ENCODE results near the gene GAL3ST2.

The GAL3ST2 gene

DNA sequence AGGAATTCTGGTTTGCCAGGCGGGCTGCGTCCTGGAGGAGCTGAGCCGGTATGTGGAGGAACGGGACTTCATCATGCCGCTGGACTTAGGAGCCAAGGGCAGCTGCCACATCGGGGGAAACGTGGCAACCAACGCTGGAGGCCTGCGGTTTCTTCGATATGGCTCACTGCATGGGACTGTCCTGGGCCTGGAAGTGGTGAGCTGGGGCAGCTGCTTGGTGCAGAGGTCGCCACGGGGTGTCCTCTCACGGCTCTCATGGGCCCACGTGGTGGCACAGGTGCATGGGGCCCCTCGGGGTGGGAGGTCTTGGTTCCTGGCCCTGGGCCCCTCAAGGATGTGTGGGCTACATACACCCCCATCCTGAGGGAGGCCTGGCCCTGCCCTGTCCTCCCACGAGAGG lies 33.0 kb upstream of the GAL3ST2 start:
- Histone ChIP-seq H3K36me3 (ENCODE audit: control insufficient read depth, insufficient read depth, low read length) (peaks cover 10% of the 10 kb centered on the region), H3K27me3 (replicated peaks; ENCODE audit: control insufficient read depth, insufficient read depth, low read length) (no peaks in the 10 kb centered on the region), H3K4me3 (replicated peaks; ENCODE audit: low read depth, low read length) (no peak overlapping the region)
- DNase-seq (ENCODE audit: extremely low read depth, insufficient read length): no peak
- TF ChIP-seq, protein P1, sequence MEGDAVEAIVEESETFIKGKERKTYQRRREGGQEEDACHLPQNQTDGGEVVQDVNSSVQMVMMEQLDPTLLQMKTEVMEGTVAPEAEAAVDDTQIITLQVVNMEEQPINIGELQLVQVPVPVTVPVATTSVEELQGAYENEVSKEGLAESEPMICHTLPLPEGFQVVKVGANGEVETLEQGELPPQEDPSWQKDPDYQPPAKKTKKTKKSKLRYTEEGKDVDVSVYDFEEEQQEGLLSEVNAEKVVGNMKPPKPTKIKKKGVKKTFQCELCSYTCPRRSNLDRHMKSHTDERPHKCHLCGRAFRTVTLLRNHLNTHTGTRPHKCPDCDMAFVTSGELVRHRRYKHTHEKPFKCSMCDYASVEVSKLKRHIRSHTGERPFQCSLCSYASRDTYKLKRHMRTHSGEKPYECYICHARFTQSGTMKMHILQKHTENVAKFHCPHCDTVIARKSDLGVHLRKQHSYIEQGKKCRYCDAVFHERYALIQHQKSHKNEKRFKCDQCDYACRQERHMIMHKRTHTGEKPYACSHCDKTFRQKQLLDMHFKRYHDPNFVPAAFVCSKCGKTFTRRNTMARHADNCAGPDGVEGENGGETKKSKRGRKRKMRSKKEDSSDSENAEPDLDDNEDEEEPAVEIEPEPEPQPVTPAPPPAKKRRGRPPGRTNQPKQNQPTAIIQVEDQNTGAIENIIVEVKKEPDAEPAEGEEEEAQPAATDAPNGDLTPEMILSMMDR (IDR thresholded peaks at IDR 0.05; ENCODE audit: insufficient read depth, low read length, poor library complexity, severe bottlenecking): no peak

DNA sequence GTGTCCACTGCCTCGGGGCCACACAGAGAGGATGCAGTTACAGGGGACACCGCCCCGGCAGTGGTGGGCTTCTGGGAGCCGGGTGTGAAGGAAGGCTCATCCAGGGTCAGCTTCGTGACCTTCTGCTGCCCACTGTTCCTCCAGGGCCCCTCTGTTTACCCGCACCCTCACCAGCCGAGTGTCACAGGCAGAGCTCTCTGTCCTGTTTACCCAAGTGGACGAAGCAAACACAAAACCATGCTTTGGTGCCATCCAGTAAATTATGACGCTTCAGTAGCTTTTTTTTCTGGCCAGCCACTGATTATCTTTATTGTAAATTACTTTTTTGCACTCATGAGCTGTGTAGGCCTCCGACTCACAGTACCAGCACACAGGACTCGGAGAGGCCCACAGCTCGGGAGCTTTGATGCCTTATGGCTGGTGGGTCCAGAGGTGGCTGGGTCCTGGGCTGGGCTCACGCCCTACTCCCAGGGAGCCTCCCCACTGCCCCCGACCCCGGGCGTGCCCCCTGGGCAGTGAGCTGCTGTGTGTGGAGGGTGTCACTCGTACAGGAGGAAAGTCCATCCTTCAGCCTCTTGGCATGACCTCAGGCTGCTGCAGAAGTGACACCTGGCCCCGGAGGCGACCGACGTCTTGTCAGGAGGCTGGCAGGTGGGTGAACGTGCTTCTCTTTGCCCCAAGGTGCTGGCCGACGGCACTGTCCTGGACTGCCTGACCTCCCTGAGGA lies 32.4 kb upstream of the GAL3ST2 start:
- H3K36me3 ChIP-seq (ENCODE audit: control insufficient read depth, insufficient read depth, low read length): peaks cover 13% of the 10 kb centered on the region
- no peaks in the 10 kb centered on the region for H3K27me3 ChIP-seq (replicated peaks; ENCODE audit: control insufficient read depth, insufficient read depth, low read length)
- H3K4me3 ChIP-seq (replicated peaks; ENCODE audit: low read depth, low read length): no peak overlapping the region
- TF ChIP-seq, protein P1 (IDR thresholded peaks at IDR 0.05; ENCODE audit: insufficient read depth, low read length, poor library complexity, severe bottlenecking): no peak
- no peak for DNase-seq (ENCODE audit: extremely low read depth, insufficient read length)

GRCh38 chr2:241745276-241745675 lies 31.3 kb upstream of the GAL3ST2 start:
- DNase-seq (ENCODE audit: extremely low read depth, insufficient read length): no peak
- no peaks in the 10 kb centered on the region for H3K27me3 ChIP-seq (replicated peaks; ENCODE audit: control insufficient read depth, insufficient read depth, low read length)
- H3K4me3 ChIP-seq (replicated peaks; ENCODE audit: low read depth, low read length): no peak overlapping the region
- TF ChIP-seq, protein P1 (IDR thresholded peaks at IDR 0.05; ENCODE audit: insufficient read depth, low read length, poor library complexity, severe bottlenecking): no peak
- H3K36me3 ChIP-seq (ENCODE audit: control insufficient read depth, insufficient read depth, low read length): peaks cover 18% of the 10 kb centered on the region

GRCh38 chr2:241746084-241746483 lies 30.5 kb upstream of the GAL3ST2 start:
- H3K36me3 ChIP-seq (ENCODE audit: control insufficient read depth, insufficient read depth, low read length): peaks cover 19% of the 10 kb centered on the region
- H3K4me3 ChIP-seq (replicated peaks; ENCODE audit: low read depth, low read length): no peak overlapping the region
- TF ChIP-seq, protein P1 (IDR thresholded peaks at IDR 0.05; ENCODE audit: insufficient read depth, low read length, poor library complexity, severe bottlenecking): no peak
- no peak for DNase-seq (ENCODE audit: extremely low read depth, insufficient read length)
- H3K27me3 ChIP-seq (replicated peaks; ENCODE audit: control insufficient read depth, insufficient read depth, low read length): no peaks in the 10 kb centered on the region

- no peak for DNase-seq (ENCODE audit: extremely low read depth, insufficient read length)
- H3K36me3 ChIP-seq (ENCODE audit: control insufficient read depth, insufficient read depth, low read length): peaks cover 22% of the 10 kb centered on the region
- no peaks in the 10 kb centered on the region for H3K27me3 ChIP-seq (replicated peaks; ENCODE audit: control insufficient read depth, insufficient read depth, low read length)
- H3K4me3 ChIP-seq (replicated peaks; ENCODE audit: low read depth, low read length): no peak overlapping the region
- TF ChIP-seq, protein P1 (IDR thresholded peaks at IDR 0.05; ENCODE audit: insufficient read depth, low read length, poor library complexity, severe bottlenecking): no peak
Measured at GRCh38 chr2:241748468-241749256, 28.0 kb upstream of the GAL3ST2 start.
